OCI-LY3 (cell line): ENCODE results near the gene ARFRP1.

Source experiments
- H2AFZ ChIP-seq: fragments of 200-600, 300-600 bp; shearing (Covaris generic); 2 replicates; pipeline ENCODE4 v1.6.0; 2014; ENCODE audit warnings: antibody characterized with exemption, low read depth, low read length
- H3K27ac ChIP-seq: fragments of 200-600, 300-600 bp; sonication (generic); 2 replicates; pipeline ENCODE4 v1.5.1; 2014; ENCODE audit warnings: mild to moderate bottlenecking, low read length, moderate library complexity, mixed read lengths
- H3K27me3 ChIP-seq: fragments of 200-600, 300-600 bp; sonication (generic); 2 replicates; pipeline ENCODE4 v1.6.1; 2014; ENCODE audit warnings: low read depth, low read length, mixed read lengths
- H3K36me3 ChIP-seq: fragments of 200-600, 300-600 bp; sonication (generic); replicated peaks from 2 replicates; pipeline ENCODE3; 2014; ENCODE audit warnings: low read depth, low read length, mixed read lengths
- H3K4me1 ChIP-seq: fragments of 300-600, 200-600 bp; sonication (generic); 2 replicates; pipeline ENCODE4 v1.6.1; 2014; ENCODE audit warnings: low read length, mixed read lengths
- H3K4me2 ChIP-seq: fragments of 200-600, 300-600 bp; sonication (generic); 2 replicates; pipeline ENCODE4 v1.6.1; 2014; ENCODE audit warnings: low read length, mixed read lengths
- H3K4me3 ChIP-seq: fragments of 300-600, 200-600 bp; sonication (generic); 2 replicates; pipeline ENCODE4 v1.5.1; 2014; ENCODE audit warnings: antibody characterized with exemption, mild to moderate bottlenecking, low read length, moderate library complexity
- H3K79me2 ChIP-seq: fragments of 300-600, 200-600 bp; shearing (Covaris generic); 2 replicates; pipeline ENCODE4 v1.6.1; 2014; ENCODE audit warnings: mild to moderate bottlenecking, low read length, mixed read lengths
- H3K9ac ChIP-seq: fragments of 300-600, 200-600 bp; shearing (Covaris generic); 2 replicates; pipeline ENCODE4 v1.6.0; 2014; ENCODE audit warnings: mild to moderate bottlenecking, low read length, moderate library complexity
- H3K9me3 ChIP-seq: fragments of 200-600, 300-600 bp; shearing (Covaris generic); 2 replicates; pipeline ENCODE4 v1.6.1; 2014; ENCODE audit warnings: low read length, mixed read lengths; ENCODE audit not compliant: insufficient read depth
- H4K20me1 ChIP-seq: fragments of 200-600, 300-600 bp; sonication (generic); 2 replicates; pipeline ENCODE4 v1.6.1; 2016; ENCODE audit warnings: low read length, mixed read lengths; ENCODE audit not compliant: insufficient read depth
- CTCF ChIP-seq: fragments of 200-600, 300-600 bp; sonication (generic); IDR thresholded peaks from 2 replicates; pipeline ENCODE4 v1.5.1; 2014; ENCODE audit warnings: antibody characterized with exemption, low read length, low read depth
- EZH2phosphoT487 ChIP-seq: fragments of 200-600 bp; shearing (Covaris generic); IDR thresholded peaks from 2 replicates; pipeline ENCODE4 v1.6.1; 2018; ENCODE audit warnings: antibody characterized with exemption, mixed run types, low read depth

The ARFRP1 gene

GRCh38 chr20:63749597-63750508, 42.1 kb upstream of the ARFRP1 start:
- Histone ChIP-seq H3K4me2 (no peak overlapping the region), H3K36me3 (no peaks in the 10 kb centered on the region), H3K9ac (no peak overlapping the region)

GRCh38 chr20:63748934-63749270, 41.1 kb upstream of the ARFRP1 start:
- no peaks in the 10 kb centered on the region for H3K79me2 ChIP-seq
- H3K4me2 ChIP-seq = no peak overlapping the region
- no peak overlapping the region for H3K9ac ChIP-seq
- no peak overlapping the region for H2AFZ ChIP-seq
- H3K9me3 ChIP-seq = no peaks in the 10 kb centered on the region
- H3K4me3 ChIP-seq = no peak overlapping the region
- H3K4me1 ChIP-seq = no peaks in the 10 kb centered on the region
- no peak overlapping the region for H3K27ac ChIP-seq
- H3K36me3 ChIP-seq = no peaks in the 10 kb centered on the region
- H4K20me1 ChIP-seq = no peaks in the 10 kb centered on the region
- H3K27me3 ChIP-seq = no peaks in the 10 kb centered on the region
- TF ChIP-seq EZH2phosphoT487 (no peak), CTCF (no peak)

More at GRCh38 chr20:63749597-63750508, 42.1 kb upstream of the ARFRP1 start:
- Histone ChIP-seq H3K4me3 (no peak overlapping the region), H4K20me1 (no peaks in the 10 kb centered on the region), H3K79me2 (no peaks in the 10 kb centered on the region), H2AFZ (no peak overlapping the region), H3K9me3 (no peaks in the 10 kb centered on the region), H3K27me3 (no peaks in the 10 kb centered on the region), H3K4me1 (no peaks in the 10 kb centered on the region), H3K27ac (no peak overlapping the region)
- no peak for TF ChIP-seq EZH2phosphoT487
- no peak for TF ChIP-seq CTCF

- no peak overlapping the region for H3K27ac ChIP-seq
- H3K4me1 ChIP-seq = no peaks in the 10 kb centered on the region
- TF ChIP-seq EZH2phosphoT487 (no peak), CTCF (no peak)
- no peak overlapping the region for H3K4me3 ChIP-seq
- H3K79me2 ChIP-seq = no peaks in the 10 kb centered on the region
- H2AFZ ChIP-seq = no peak overlapping the region
- H4K20me1 ChIP-seq = no peaks in the 10 kb centered on the region
- H3K36me3 ChIP-seq = peaks cover 5% of the 10 kb centered on the region
- no peaks in the 10 kb centered on the region for H3K27me3 ChIP-seq
- H3K9me3 ChIP-seq = no peaks in the 10 kb centered on the region
- H3K4me2 ChIP-seq = no peak overlapping the region
- no peak overlapping the region for H3K9ac ChIP-seq
Observed at GRCh38 chr20:63748070-63748933, 40.5 kb upstream of the ARFRP1 start.

- Histone ChIP-seq H3K36me3 (peaks cover 8% of the 10 kb centered on the region), H3K27ac (no peak overlapping the region), H2AFZ (no peak overlapping the region), H3K4me2 (no peak overlapping the region), H3K79me2 (no peaks in the 10 kb centered on the region), H3K4me1 (no peaks in the 10 kb centered on the region), H3K27me3 (no peaks in the 10 kb centered on the region), H3K4me3 (no peak overlapping the region), H3K9ac (no peak overlapping the region), H4K20me1 (no peaks in the 10 kb centered on the region), H3K9me3 (no peaks in the 10 kb centered on the region)
- no peak for TF ChIP-seq EZH2phosphoT487
Observed at GRCh38 chr20:63747622-63748069, 39.9 kb upstream of the ARFRP1 start.
